Activated T-helper 1 cell treated with Interleukin-2 at 50 U/mL for 16 hours (primary cell): ENCODE results near the gene HARS1.
"Not testable (repeated sequence)": the region's sequence is repeated elsewhere in the genome, so short reads cannot be mapped to it uniquely, and the experiment has no call there.

Experiments used
- DNase-seq: peaks from one replicate; pipeline ENCODE4 v3.0.0-alpha.2; 2020; ENCODE audit warnings: low read depth

Gene HARS1

DNA sequence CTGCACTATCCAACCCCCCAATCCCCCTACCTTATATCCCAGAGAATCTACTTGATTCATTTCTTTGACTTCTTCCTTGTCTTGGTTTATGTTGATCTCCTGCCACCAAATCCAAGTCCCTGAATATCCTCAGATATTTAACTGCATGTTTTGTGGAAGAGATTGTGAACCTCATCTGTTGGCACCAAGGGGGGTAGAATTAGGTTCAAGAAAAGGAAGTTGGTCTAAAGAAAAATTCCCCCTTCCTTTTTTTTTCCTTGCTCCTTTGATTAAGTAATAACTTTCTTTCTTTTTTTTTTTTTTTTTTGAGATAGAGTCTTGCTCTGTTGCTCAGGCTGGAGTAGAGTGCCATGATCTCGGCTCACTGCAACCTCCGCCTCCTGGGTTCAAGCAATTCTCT is 57.7 kb downstream of the HARS1 start:
- no peak for DNase-seq

GRCh38 chr5:140633021-140633471 is 58.1 kb downstream of the HARS1 start, which contains the start of gene CD14:
Gene CD14 (minus strand): TSS chr5:140633175. CDS start chr5:140633071, 104 bp downstream.
- no peak for DNase-seq

GRCh38 chr5:140632366-140633020 is 58.7 kb downstream of the HARS1 start:
- peak; percentile 22 for DNase-seq

- DNase-seq: peak; percentile 11
These were observed 59.3 kb downstream of the HARS1 start for GRCh38 chr5:140631831-140632365.

GRCh38 chr5:140631036-140631417 is 60.1 kb downstream of the HARS1 start:
- DNase-seq: no peak

- DNase-seq: no peak
These were observed 60.7 kb downstream of the HARS1 start for GRCh38 chr5:140630292-140631035.

- DNase-seq: no peak
These were observed 62.5 kb downstream of the HARS1 start for GRCh38 chr5:140628711-140629110.

GRCh38 chr5:140627972-140628371 is 63.2 kb downstream of the HARS1 start:
- no peak for DNase-seq

GRCh38 chr5:140624886-140625285 is 66.3 kb downstream of the HARS1 start:
- DNase-seq: not testable (repeated sequence)
